ENCODE results near the gene NXPH1. TPM values are rescaled to one million over a fixed set of nuclear protein-coding genes. Genes with fewer than 3 reads are reported as not detected.

The NXPH1 gene
- polyA plus RNA-seq, 1 of the 3 experiments (the other 2 are of a cell fraction) = not detected

DNA sequence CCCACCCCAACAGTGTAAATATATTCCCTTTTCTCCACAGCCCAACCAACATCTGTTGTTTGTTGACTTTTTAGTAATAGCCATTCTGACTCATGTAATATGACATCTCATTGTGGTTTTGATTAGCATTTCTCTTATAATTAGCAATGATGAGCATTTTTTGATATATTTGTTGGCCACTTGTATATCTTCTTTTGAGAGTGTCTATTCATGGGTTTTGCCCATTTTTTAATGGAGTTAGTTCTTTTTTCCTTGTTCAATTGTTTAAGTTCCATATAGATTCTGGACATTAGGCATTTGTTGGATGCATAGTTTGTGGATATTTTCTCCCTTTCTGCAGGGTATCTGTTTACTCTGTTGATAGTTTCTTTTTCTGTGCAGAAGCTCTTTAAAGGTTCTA, 340.1 kb downstream of the NXPH1 start:
- H3K9me2 ChIP-seq = peaks cover 7% of the 10 kb centered on the region; the same call in 1 of the 2 replicates
- H3F3A ChIP-seq (replicated peaks; ENCODE audit: insufficient read depth) = no peaks in the 10 kb centered on the region
- no peak overlapping the region for H3K9ac ChIP-seq
- H3K79me2 ChIP-seq (ENCODE audit: insufficient read depth) = no peaks in the 10 kb centered on the region
- no peak for DNase-seq
- H2AFZ ChIP-seq (ENCODE audit: low read depth) = no peak overlapping the region
- no peaks in the 10 kb centered on the region for H4K20me1 ChIP-seq (ENCODE audit: insufficient read depth)
- H3K4me3 ChIP-seq (ENCODE audit: low read depth in 2 of 2, low read length in 1 of 2) = no peak overlapping the region
- H3K36me3 ChIP-seq (replicated peaks in 1 of 2; ENCODE audit: control insufficient read depth in 1 of 2, insufficient read depth in 2 of 2, low read length in 1 of 2) = no peaks in the 10 kb centered on the region
- ChIA-PET CTCF (no interaction called here), POLR2A (no interaction called here)
- H3K9me3 ChIP-seq = 0 out of 2 replicates have a peak, but pooled peaks cover 3% of the 10 kb centered on the region
- no peak for TF ChIP-seq MAX (IDR thresholded peaks at IDR 0.05; ENCODE audit: low read depth)
- H3K27me3 ChIP-seq (ENCODE audit: insufficient read depth) = no peaks in the 10 kb centered on the region
- H3K27ac ChIP-seq (ENCODE audit: low read depth in 2 of 2, low read length in 1 of 2) = no peak overlapping the region
- no peak overlapping the region for H3K4me2 ChIP-seq
- no peaks in the 10 kb centered on the region for H3K4me1 ChIP-seq (ENCODE audit: control insufficient read depth in 1 of 2, insufficient read depth in 2 of 2, low read depth in 1 of 2, low read length in 1 of 2)

DNA sequence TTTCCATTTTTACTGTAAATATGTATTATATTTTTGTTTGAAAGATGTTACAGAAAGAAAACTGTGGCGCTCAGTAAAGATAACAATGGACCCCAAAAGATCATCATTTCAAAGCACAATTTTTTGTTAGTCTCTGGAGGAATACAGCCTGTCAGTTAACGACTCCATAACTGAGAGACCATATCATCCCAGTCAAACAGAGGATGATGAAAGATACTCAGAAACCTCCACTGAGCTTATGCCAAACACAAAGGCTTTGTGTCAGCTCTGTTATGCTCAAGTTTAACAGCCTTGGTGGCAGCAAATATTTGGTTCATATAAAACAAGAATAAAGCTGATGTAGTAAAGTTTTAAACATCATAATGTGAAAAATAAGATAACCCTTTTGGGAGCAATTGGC, 345.1 kb downstream of the NXPH1 start:
- no peaks in the 10 kb centered on the region for H4K20me1 ChIP-seq (ENCODE audit: insufficient read depth)
- no peak overlapping the region for H3K4me3 ChIP-seq (ENCODE audit: low read depth in 2 of 2, low read length in 1 of 2)
- ChIA-PET POLR2A (no interaction called here), CTCF (no interaction called here)
- H3K36me3 ChIP-seq (replicated peaks in 1 of 2; ENCODE audit: control insufficient read depth in 1 of 2, insufficient read depth in 2 of 2, low read length in 1 of 2) = no peaks in the 10 kb centered on the region
- H3K9ac ChIP-seq = no peak overlapping the region
- H3K4me1 ChIP-seq (ENCODE audit: control insufficient read depth in 1 of 2, insufficient read depth in 2 of 2, low read depth in 1 of 2, low read length in 1 of 2) = no peaks in the 10 kb centered on the region; a peak in 2 of 4 replicates
- no peak overlapping the region for H3K27ac ChIP-seq (ENCODE audit: low read depth in 2 of 2, low read length in 1 of 2)
- no peaks in the 10 kb centered on the region for H3F3A ChIP-seq (replicated peaks; ENCODE audit: insufficient read depth)
- H3K79me2 ChIP-seq (ENCODE audit: insufficient read depth) = no peaks in the 10 kb centered on the region
- no peak for DNase-seq
- 23% methylated on average over 2 of the region's 2 CpGs for WGBS (ENCODE audit: low lambda C conversion rate)
- no peak overlapping the region for H2AFZ ChIP-seq (ENCODE audit: low read depth)
- TF ChIP-seq POLR2AphosphoS5 (IDR thresholded peaks at IDR 0.05; ENCODE audit: low read depth, low read length) (no peak), RCOR1 (IDR thresholded peaks at IDR 0.05; ENCODE audit: low read length) (no peak), NRF1 (IDR thresholded peaks at IDR 0.05; ENCODE audit: low read depth, low read length) (no peak), TEAD4 (IDR thresholded peaks at IDR 0.05; ENCODE audit: borderline replicate concordance, insufficient read depth) (no peak), IRF3 (IDR thresholded peaks at IDR 0.05; ENCODE audit: low read depth, low read length) (no peak), GABPA (IDR thresholded peaks at IDR 0.05; ENCODE audit: low read depth) (no peak), NFIC (IDR thresholded peaks at IDR 0.05; ENCODE audit: borderline replicate concordance) (no peak), ELF1 (IDR thresholded peaks at IDR 0.05) (no peak)
- peaks cover 7% of the 10 kb centered on the region; the same call in 1 of the 2 replicates for H3K9me2 ChIP-seq
- H3K27me3 ChIP-seq (ENCODE audit: insufficient read depth) = no peaks in the 10 kb centered on the region
- 0 out of 2 replicates have a peak, but pooled peaks cover 3% of the 10 kb centered on the region for H3K9me3 ChIP-seq
- H3K4me2 ChIP-seq = no peak overlapping the region

DNA sequence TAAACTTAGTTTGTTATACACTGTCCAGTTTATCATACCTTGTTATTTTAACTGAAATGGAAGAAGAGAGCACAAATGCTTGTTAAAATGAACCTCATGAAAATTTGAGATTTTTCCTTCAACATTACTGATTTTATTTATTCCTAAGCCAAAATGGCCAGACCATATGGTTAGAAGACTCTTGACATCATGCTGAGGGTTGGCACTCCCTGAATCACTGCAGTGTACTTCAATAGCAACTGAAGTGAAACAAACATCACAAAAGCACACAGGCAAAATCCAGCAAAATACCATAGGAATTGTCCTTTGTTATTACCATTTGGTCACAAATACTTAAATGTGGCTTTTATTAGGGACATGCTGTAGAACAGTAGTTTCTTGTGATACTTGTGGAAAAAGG, 347.8 kb downstream of the NXPH1 start:
- no peak overlapping the region for H2AFZ ChIP-seq (ENCODE audit: low read depth)
- no peaks in the 10 kb centered on the region for H3K36me3 ChIP-seq (replicated peaks in 1 of 2; ENCODE audit: control insufficient read depth in 1 of 2, insufficient read depth in 2 of 2, low read length in 1 of 2)
- H3K9ac ChIP-seq = no peak overlapping the region
- TF ChIP-seq RXRA (IDR thresholded peaks at IDR 0.05; ENCODE audit: borderline replicate concordance, low read depth) (no peak), YY1 (IDR thresholded peaks at IDR 0.05; ENCODE audit: low read depth) (no peak), TEAD4 (IDR thresholded peaks at IDR 0.05; ENCODE audit: borderline replicate concordance, insufficient read depth) (no peak), NRF1 (IDR thresholded peaks at IDR 0.05; ENCODE audit: low read depth, low read length) (no peak), IRF3 (IDR thresholded peaks at IDR 0.05; ENCODE audit: low read depth, low read length) (no peak)
- DNase-seq = no peak
- H3K27ac ChIP-seq (ENCODE audit: low read depth in 2 of 2, low read length in 1 of 2) = no peak overlapping the region
- no peaks in the 10 kb centered on the region; a peak in 2 of 4 replicates for H3K4me1 ChIP-seq (ENCODE audit: control insufficient read depth in 1 of 2, insufficient read depth in 2 of 2, low read depth in 1 of 2, low read length in 1 of 2)
- H3K4me2 ChIP-seq = no peak overlapping the region
- peaks cover 2% of the 10 kb centered on the region; the same call in 1 of the 2 replicates for H3K9me2 ChIP-seq
- H3K4me3 ChIP-seq (ENCODE audit: low read depth in 2 of 2, low read length in 1 of 2) = no peak overlapping the region
- ChIA-PET CTCF (no interaction called here), POLR2A (no interaction called here)
- 0 out of 2 replicates have a peak, but pooled peaks cover 3% of the 10 kb centered on the region for H3K9me3 ChIP-seq
- H3K27me3 ChIP-seq (ENCODE audit: insufficient read depth) = no peaks in the 10 kb centered on the region
- H3K79me2 ChIP-seq (ENCODE audit: insufficient read depth) = no peaks in the 10 kb centered on the region
- H3F3A ChIP-seq (replicated peaks; ENCODE audit: insufficient read depth) = no peaks in the 10 kb centered on the region
- H4K20me1 ChIP-seq (ENCODE audit: insufficient read depth) = no peaks in the 10 kb centered on the region

Measured in SK-N-SH (cell line).